ENCODE results near the gene PLEK2. TPM values are rescaled to one million over a fixed set of nuclear protein-coding genes. Genes with fewer than 3 reads are reported as not detected.

PLEK2 gene
- total RNA-seq, 1 donor from 2014 or later, result 111 TPM

DNA sequence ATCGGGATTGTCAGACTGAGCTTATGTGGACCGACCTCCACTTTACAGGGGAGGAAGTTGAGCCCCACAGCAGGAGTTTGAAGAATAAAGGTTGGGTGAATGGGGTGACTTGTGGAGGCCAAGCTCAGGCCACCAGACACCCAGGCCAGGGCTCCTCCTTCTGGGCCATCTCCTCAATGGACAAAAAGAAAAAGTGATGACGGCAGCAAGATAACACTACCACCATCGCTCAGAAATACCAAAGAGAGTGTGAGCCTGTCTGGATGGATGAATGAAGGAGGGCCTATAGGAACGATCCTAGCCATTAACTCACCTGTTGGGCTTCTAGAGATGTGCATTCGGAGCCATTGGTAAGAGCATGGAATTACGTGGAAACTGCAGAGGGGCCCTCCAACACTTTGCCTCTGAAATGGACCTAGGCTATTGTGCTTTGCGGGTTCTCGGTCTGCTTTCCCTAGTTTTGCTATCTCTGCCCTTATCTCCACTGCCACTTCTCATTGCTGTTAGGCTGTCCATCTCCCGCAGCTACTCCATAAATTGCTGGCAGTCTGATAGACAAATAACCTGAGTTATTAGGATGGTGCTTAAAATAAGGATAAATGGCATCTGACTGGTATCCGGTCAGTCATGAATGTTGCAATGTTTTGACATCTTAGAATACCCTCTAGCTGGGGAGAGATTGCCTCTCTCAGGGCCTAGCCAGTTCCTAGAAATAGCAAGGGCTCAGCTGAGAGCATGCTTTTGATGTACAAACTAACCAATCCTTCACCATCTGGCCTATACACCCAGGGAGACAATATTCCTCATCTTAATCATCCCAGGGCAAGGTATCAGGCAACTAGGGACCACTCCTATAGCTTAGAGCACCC lies 9.6 kb upstream of the PLEK2 start:
- no peak for FAIRE-seq
- H3K27me3 ChIP-seq (ENCODE audit: control insufficient read depth, insufficient read depth, low read length), result no peaks in the 10 kb centered on the region

DNA sequence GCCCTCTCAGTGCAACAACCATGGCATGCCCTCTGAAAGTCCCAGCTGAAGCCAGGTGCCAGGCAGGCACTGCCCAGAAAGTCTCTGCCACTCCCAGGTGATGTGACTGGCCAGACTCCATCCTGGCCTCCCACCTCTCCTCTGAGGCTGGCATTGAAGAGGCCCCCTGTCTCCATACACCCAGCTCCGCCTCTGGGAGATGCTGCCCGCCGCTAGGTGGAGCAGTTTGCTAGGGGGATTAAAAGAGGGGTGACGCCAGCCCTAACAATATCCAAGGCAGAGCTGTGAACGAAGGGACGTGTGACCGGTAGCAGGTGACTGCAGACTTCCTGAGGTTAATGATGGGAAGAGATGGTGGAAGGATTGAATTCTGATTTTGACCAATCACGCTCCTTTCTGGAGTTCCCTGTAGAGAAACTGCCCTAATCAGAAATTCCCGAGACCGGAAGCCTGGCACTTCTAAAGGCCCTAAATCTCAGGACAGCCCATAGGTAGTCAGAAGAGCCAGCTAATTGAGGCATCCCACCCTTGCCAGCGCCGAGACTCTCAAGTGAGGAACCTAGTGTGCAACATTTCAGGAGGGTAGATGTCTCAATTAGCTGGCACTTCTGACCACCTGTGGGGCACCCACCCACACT lies 8.3 kb upstream of the PLEK2 start:
- no peaks in the 10 kb centered on the region for H3K27me3 ChIP-seq (ENCODE audit: control insufficient read depth, insufficient read depth, low read length)
- no peak for DNase-seq (ENCODE audit: low read depth)
- no peak overlapping the region for H3K4me3 ChIP-seq (ENCODE audit: low read depth, low read length)
- TF ChIP-seq, protein P1, sequence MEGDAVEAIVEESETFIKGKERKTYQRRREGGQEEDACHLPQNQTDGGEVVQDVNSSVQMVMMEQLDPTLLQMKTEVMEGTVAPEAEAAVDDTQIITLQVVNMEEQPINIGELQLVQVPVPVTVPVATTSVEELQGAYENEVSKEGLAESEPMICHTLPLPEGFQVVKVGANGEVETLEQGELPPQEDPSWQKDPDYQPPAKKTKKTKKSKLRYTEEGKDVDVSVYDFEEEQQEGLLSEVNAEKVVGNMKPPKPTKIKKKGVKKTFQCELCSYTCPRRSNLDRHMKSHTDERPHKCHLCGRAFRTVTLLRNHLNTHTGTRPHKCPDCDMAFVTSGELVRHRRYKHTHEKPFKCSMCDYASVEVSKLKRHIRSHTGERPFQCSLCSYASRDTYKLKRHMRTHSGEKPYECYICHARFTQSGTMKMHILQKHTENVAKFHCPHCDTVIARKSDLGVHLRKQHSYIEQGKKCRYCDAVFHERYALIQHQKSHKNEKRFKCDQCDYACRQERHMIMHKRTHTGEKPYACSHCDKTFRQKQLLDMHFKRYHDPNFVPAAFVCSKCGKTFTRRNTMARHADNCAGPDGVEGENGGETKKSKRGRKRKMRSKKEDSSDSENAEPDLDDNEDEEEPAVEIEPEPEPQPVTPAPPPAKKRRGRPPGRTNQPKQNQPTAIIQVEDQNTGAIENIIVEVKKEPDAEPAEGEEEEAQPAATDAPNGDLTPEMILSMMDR (IDR thresholded peaks at IDR 0.05; ENCODE audit: insufficient read depth, low read length, severe bottlenecking), result peak; percentile 46
- no peak for FAIRE-seq
- no peaks in the 10 kb centered on the region for H3K36me3 ChIP-seq (ENCODE audit: control insufficient read depth, insufficient read depth, low read length)

More for the DNA sequence above, 9.6 kb upstream of the PLEK2 start:
- no peaks in the 10 kb centered on the region for H3K36me3 ChIP-seq (ENCODE audit: control insufficient read depth, insufficient read depth, low read length)
- no peak for DNase-seq (ENCODE audit: low read depth)
- TF ChIP-seq, protein P1 (IDR thresholded peaks at IDR 0.05; ENCODE audit: insufficient read depth, low read length, severe bottlenecking), result no peak
- H3K4me3 ChIP-seq (ENCODE audit: low read depth, low read length), result no peak overlapping the region

DNA sequence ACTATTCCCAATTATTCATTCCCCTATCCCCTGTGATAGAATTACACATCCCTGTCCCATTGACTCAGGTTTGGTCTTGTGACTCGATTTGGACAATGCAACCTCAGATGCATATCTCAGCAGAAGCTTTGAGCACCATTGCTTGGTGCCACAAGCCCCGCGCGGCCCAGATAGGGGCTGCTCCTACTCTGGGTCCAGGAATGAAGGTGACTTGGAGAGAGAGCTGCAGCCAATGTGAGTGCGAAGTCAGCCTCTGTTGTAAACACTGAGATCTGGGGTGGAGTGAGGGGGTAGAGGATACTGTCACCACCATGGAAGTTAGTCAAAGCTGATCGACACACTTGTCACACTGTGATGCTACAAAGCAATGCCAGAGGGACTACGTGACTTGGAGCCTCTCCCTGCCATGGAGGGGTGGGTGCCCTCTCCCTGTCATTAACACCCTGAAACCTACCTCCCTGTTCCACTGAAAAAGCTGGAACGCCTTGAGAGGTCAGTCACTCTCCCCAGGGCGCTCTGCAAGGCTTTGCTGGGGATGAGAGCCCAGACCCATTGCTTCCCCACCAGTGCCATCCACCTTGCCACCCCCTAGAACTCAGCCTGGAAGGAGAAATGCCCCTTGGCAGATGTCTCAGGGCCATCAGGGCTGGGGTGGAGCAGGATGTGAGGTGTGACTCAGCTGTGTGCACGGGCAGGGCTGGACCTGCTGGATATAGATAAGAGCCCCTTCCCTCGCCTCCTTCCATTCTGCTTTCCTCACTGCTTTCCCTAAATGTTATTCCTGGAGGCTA lies 6.6 kb upstream of the PLEK2 start:
- DNase-seq (ENCODE audit: low read depth) (peak; percentile 83), FAIRE-seq (no peak)
- Histone ChIP-seq H3K27me3 (ENCODE audit: control insufficient read depth, insufficient read depth, low read length) (no peaks in the 10 kb centered on the region), H3K4me3 (ENCODE audit: low read depth, low read length) (no peak overlapping the region), H3K36me3 (ENCODE audit: control insufficient read depth, insufficient read depth, low read length) (no peaks in the 10 kb centered on the region)
- TF ChIP-seq, protein P1 (IDR thresholded peaks at IDR 0.05; ENCODE audit: insufficient read depth, low read length, severe bottlenecking), result no peak

DNA sequence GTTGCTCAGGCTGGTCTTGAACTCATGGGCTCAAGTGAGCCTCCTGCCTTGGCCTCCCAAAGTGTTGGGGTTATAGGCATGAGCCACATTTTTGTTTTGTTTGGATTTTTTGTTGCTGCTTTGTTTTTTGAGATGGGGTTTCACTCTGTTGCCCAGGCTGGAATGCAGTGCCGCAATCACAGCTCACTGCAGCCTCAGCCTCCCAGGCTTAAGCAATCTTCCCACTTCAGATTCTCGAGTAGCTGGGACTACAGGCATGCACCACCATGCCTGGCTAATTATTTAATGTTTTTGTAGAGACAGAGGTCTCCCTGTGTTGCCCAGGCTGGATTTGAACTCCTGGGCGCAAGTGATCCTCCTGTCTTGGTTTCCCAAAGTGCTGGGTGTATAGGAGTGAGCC lies 5.7 kb upstream of the PLEK2 start:
- FAIRE-seq (no peak), DNase-seq (ENCODE audit: low read depth) (peak; percentile 44)
- Histone ChIP-seq H3K27me3 (ENCODE audit: control insufficient read depth, insufficient read depth, low read length) (no peaks in the 10 kb centered on the region), H3K36me3 (ENCODE audit: control insufficient read depth, insufficient read depth, low read length) (no peaks in the 10 kb centered on the region), H3K4me3 (ENCODE audit: low read depth, low read length) (no peak overlapping the region)
- TF ChIP-seq, protein P1 (IDR thresholded peaks at IDR 0.05; ENCODE audit: insufficient read depth, low read length, severe bottlenecking), result no peak

DNA sequence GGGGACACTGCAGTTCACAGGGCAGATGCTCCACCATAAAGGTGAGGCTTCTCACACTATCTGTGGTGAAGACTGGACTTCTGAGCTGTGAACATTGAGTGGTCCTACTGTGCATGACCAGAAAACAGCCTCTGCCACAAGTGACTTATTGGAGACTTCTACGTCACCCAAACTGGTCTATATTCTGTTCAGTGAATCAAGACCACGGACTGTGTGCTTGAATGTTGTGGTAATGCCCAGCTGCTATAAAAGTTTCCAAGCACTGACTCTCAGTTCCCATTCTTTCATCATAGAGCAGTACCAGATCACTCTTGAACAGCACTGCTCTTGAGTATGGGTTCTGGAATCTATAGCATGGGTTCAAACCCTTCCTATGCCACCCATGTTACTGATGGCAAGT lies 4.8 kb upstream of the PLEK2 start:
- FAIRE-seq (no peak), DNase-seq (ENCODE audit: low read depth) (no peak)
- Histone ChIP-seq H3K4me3 (ENCODE audit: low read depth, low read length) (no peak overlapping the region), H3K27me3 (ENCODE audit: control insufficient read depth, insufficient read depth, low read length) (no peaks in the 10 kb centered on the region), H3K36me3 (ENCODE audit: control insufficient read depth, insufficient read depth, low read length) (no peaks in the 10 kb centered on the region)
- TF ChIP-seq, protein P1 (IDR thresholded peaks at IDR 0.05; ENCODE audit: insufficient read depth, low read length, severe bottlenecking), result no peak

Measured in bronchial epithelial cell (primary cell).